H54 (cell line): ENCODE measurements around the gene DCST1.
"Not testable (repeated sequence)": the region's sequence is repeated elsewhere in the genome, so short reads cannot be mapped to it uniquely, and the experiment has no call there.

Experiments
- DNase-seq: peaks from one replicate; pipeline ENCODE4 v3.0.0; 2011; ENCODE audit warnings: low spot score, mixed read lengths; ENCODE audit not compliant: insufficient read length
- FAIRE-seq: peaks from 3 replicates; lab custom pipeline; 2011; peaks lifted over from hg19 to GRCh38; lab: Jason Lieb, UNC
- POLR2A ChIP-seq: IDR thresholded peaks from 2 replicates; pipeline ENCODE4 v1.6.1; 2011; ENCODE audit warnings: low read depth, mild to moderate bottlenecking, low read length

DCST1 gene

GRCh38 chr1:155033524-155033923 lies at the start of gene DCST1, which contains the start of gene DCST2:
Gene DCST1, plus strand, starts transcription at chr1:155033824. Its CDS starts 213 bp downstream, at chr1:155034037.
Gene DCST2, minus strand, starts transcription at chr1:155033781. Its CDS starts 80 bp downstream, at chr1:155033701.
- DNase-seq (no peak), FAIRE-seq (no peak)
- TF ChIP-seq POLR2A, result no peak

- FAIRE-seq, DNase-seq: not testable (repeated sequence)
Measured at GRCh38 chr1:154986736-154987135, 46.9 kb upstream of the DCST1 start.

- DNase-seq (no peak), FAIRE-seq (no peak)
- TF ChIP-seq POLR2A, result no peak
Measured at GRCh38 chr1:154987326-154987725, 46.3 kb upstream of the DCST1 start.

DNA sequence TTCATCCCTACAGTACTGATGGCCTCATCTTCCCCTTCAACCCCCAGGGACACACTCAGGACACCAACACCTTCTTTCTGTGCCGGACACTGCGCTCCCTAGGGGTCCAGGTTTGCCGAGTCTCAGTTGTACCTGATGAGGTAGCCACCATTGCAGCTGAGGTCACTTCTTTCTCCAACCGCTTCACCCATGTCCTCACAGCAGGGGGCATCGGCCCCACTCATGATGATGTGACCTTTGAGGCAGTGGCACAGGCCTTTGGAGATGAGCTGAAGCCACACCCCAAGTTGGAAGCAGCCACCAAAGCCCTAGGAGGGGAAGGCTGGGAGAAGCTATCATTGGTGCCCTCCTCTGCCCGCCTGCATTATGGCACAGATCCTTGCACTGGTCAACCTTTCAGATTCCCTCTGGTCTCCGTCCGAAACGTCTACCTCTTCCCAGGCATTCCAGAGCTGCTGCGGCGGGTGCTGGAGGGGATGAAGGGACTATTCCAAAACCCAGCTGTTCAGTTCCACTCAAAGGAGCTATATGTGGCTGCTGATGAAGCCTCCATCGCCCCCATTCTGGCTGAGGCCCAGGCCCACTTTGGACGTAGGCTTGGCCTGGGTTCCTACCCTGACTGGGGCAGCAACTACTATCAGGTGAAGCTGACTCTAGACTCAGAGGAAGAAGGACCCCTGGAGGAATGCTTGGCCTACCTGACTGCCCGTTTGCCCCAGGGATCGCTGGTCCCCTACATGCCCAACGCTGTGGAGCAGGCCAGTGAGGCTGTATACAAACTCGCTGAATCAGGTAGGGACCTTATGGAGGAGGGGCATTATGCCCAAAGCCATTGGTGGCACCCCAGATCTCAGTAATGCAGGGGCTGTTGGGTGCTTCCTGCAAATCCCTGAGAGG lies 45.3 kb upstream of the DCST1 start:
- no peak for TF ChIP-seq POLR2A
- DNase-seq (no peak), FAIRE-seq (no peak)

DNA sequence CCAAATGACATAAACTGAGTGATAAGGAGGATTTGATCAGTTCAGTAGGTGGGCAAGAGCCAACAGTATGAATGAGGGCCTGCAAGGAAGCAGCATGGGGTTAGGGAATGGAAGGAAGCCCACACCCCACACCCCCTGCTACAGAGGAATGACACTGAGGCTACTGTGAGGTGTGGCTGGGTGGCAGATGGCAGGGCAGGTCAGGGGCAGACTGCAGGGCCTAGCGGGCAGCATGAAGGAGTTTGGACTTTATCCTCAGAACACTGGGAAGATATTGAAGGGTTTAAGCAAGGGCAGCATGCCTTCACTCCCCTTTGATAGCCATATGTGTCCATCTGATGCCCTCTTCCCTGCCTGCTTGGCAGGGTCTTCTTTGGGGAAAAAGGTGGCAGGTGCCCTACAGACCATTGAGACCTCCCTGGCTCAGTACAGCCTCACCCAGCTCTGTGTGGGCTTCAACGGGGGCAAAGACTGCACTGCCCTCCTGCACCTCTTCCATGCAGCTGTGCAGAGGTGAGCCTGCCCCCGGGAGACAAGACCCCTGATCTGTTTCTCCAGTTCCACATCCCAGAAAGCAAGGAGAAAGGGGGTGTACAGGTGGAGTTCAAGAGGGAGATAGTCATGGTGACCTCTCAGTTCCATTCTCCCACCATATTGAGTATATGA lies 44.3 kb upstream of the DCST1 start:
- DNase-seq (no peak), FAIRE-seq (no peak)
- no peak for TF ChIP-seq POLR2A

DNA sequence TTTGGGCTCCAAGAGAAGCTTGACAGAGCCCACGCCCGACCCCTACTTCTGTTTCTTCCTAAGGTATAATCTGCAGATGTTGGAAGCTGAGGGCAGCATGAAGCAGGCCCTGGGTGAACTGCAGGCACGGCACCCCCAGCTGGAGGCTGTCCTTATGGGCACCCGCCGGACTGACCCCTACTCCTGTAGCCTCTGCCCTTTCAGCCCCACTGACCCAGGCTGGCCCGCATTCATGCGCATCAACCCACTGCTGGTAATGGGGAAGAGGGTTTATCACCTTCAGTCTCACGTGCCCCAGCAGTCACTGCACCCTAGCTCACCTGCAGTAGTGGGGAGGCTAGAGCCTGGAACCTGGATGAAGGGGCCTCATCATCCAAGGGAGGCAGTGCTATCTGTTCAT lies 43.3 kb upstream of the DCST1 start:
- no peak for DNase-seq
- FAIRE-seq, result no peak
- TF ChIP-seq POLR2A, result no peak

- TF ChIP-seq POLR2A, result no peak
- FAIRE-seq (no peak), DNase-seq (no peak)
Measured at GRCh38 chr1:154992721-154993571, 40.7 kb upstream of the DCST1 start.

DNA sequence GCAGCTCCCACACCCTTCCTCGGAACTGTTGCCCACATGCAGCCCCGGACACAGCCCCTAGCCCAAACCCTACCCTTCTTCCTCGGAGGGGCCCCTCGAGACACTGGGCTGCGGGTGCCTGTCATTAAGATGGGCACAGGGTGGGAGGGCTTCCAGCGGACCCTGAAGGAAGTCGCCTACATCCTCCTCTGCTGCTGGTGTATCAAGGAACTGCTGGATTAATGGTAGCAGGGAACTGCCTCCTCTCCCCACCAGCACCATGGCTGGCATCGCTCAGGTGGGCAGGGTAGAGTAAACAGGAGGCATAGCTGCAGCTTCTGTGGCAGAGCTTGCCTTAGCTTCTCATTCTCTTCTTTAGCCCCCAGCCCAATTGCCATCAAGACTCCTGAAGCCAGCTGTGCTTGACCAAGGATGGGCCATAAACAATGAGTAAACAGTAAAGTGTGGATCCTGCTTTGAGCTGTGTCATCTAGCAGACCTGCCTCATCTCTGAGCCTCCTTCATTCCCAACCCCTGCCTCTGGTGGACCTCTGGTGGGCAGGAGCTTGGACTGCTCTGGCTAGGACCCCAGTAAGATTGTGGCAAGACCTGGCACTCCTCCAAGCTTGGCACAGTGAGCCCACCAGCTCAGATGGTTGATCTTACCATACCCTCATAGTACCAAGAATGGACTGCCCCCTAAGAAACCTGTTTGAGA lies 39.9 kb upstream of the DCST1 start, which contains the start of gene LENEP:
Gene LENEP, plus strand, starts transcription at position 15 of the 697 bp plus-strand sequence. Its CDS starts 22 bp downstream, at position 37.
- DNase-seq (no peak), FAIRE-seq (no peak)
- TF ChIP-seq POLR2A, result no peak

DNA sequence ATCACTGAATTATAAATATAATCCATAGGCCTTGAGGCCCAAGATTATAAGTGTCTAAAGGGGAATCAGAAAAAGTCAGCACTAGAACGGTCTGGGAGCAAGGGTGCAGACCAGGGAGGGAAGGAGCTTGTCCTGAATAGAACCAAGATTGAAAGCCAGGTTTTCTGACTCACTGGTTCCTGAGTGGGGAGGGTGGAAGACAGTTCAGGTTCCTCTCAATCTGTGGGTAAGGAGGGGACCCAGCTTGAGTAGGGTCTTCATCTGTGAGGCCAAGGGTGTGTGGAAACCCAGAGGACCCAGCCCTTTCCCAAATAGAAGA lies 39.4 kb upstream of the DCST1 start:
- TF ChIP-seq POLR2A, result no peak
- DNase-seq, result no peak
- FAIRE-seq, result no peak

GRCh38 chr1:154994591-154994990 lies 39.0 kb upstream of the DCST1 start:
- no peak for DNase-seq
- TF ChIP-seq POLR2A, result no peak
- FAIRE-seq, result no peak

DNA sequence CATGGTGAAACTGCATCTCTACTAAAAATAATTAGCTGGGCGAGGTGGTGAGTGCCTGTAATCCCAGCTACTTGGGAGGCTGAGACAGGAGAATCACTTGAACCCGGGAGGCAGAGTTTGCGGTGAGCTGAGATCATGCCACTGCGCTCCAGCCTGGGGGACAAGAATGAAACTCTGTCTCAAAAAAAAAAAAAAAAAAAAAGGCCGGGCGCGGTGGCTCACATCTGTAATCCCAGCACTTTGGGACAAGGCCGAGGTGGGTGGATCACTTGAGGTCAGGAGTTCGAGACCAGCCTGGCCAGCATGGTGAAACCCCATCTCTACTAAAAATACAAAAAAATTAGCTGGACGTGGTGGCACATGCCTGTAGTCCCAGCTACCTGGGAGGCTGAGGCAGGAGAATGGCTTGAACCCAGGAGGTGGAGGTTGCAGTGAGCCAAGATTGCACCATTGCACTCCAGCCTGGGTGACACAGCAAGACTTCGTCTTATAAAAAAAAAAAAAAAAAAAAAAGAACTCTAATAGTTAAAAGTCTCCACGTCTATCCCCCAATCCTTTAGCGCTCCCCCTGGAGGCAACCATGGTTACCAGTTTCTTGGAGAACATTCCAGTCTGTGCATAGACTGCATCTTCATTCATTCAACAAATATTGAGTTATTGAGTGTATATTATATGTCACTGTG lies 38.2 kb upstream of the DCST1 start:
- not testable (repeated sequence) for FAIRE-seq, DNase-seq

DNA sequence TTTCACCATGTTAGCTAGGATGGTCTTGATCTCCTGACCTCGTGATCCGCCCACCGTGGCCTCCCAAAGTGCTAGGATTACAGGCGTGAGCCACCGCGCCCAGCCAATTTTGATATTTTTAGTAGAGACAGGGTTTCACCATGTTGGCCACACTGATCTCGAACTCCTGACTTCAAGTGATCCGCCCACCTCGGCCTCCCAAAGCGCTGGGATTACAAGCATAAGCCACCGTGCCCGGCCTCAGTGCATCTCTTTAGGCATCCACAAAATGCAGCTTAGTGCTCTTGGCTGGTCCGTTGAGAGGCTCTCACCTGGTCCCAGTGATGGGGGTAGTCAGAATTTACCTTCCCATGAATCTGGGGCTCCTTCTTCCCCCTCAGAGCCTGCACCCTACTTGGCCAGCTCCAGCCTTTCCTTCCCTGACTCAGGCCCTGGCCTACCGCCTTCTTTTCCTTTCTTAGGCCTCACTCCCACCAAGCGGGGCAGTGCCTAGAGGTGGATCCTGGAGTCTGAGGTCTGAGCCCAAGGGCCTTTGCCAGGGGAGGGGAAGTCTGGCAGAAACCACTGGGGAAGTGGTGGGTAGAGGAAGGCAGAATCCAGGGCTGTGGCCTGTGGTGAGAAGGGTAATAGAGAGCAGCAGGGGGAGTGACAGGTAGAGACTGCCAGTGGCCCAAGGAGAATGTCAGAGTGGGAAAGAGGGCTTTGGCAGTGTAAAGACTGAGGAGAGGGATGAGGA lies 36.5 kb upstream of the DCST1 start:
- FAIRE-seq (no peak), DNase-seq (no peak)
- TF ChIP-seq POLR2A, result no peak
